Measurements from ENCODE around the gene DENND4B.

The DENND4B gene

DNA sequence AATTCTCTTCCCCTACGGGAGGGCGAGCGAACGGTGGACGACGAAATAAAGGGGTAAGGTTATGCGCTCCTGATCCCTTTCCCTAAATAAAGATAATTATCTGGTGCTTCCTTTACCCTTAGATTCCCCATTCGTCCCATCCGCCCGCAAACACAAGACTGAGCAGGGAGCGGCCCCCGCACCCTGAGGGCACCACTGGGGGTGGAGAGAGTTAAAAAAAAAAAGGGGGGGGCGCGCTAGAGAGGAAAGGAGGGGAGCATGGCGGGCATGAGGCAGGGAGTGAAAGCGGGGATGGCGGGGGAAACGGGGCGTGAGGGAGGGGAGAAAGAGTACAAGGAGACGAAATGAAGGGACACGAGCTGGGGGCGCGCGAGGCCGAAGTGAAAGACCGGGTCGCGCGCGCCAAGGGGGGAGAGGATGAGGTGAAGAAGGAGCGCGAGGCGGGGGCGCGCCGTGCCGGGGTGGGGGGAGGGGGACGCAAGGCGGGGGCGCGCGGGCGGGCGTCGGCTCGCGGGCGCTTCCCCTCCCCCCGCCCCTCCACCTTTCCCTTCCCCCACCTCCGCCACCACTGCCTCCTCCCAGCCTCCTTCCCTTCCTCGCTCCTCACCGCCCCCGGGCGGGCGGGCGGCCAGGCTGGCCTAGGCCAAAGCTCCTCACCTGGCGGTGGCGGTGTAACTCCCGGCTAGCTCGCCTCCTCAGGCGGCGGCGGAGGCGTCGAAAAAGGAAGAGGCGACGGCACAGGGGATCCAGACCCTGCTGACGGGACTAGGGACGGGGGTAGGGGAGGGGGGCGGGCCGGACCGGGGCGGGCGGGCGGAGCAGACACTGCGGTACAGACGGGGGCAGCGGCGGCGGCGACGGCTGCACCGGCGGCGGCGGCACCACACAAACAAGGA is 24.2 kb downstream of the DENND4B start:
- Histone ChIP-seq H3K4me3 (ENCODE audit: insufficient read depth, low read length, poor library complexity, severe bottlenecking) (peak overlapping the region; percentile 83), H3K4me2 (ENCODE audit: low read depth, low read length, poor library complexity, severe bottlenecking) (peak overlapping the region; percentile 74), H3K9ac (ENCODE audit: low read length) (peak overlapping the region; percentile 89), H3K9me3 (ENCODE audit: insufficient read depth, low read length) (no peaks in the 10 kb centered on the region), H2AFZ (ENCODE audit: low read depth, low read length, severe bottlenecking) (no peak overlapping the region), H3K27ac (ENCODE audit: low read depth, low read length) (peak overlapping the region; percentile 85), H3K27me3 (ENCODE audit: low read length) (no peaks in the 10 kb centered on the region), H4K20me1 (ENCODE audit: low read depth, low read length) (peaks cover 4% of the 10 kb centered on the region; the same call in 1 of the 2 replicates), H3F3A (ENCODE audit: insufficient read depth) (peaks cover 8% of the 10 kb centered on the region), H3K79me2 (ENCODE audit: insufficient read depth, low read length) (peaks cover 49% of the 10 kb centered on the region), H3K36me3 (ENCODE audit: low read length) (0 out of 2 replicates have a peak, but pooled peaks cover 10% of the 10 kb centered on the region), H3K9me2 (replicated peaks; ENCODE audit: insufficient read depth, low read length) (no peaks in the 10 kb centered on the region)
- TF ChIP-seq EZH2phosphoT487 (conservative IDR thresholded peaks at IDR 0.05; ENCODE audit: low read length) = no peak
- TF ChIP-seq, protein P1, sequence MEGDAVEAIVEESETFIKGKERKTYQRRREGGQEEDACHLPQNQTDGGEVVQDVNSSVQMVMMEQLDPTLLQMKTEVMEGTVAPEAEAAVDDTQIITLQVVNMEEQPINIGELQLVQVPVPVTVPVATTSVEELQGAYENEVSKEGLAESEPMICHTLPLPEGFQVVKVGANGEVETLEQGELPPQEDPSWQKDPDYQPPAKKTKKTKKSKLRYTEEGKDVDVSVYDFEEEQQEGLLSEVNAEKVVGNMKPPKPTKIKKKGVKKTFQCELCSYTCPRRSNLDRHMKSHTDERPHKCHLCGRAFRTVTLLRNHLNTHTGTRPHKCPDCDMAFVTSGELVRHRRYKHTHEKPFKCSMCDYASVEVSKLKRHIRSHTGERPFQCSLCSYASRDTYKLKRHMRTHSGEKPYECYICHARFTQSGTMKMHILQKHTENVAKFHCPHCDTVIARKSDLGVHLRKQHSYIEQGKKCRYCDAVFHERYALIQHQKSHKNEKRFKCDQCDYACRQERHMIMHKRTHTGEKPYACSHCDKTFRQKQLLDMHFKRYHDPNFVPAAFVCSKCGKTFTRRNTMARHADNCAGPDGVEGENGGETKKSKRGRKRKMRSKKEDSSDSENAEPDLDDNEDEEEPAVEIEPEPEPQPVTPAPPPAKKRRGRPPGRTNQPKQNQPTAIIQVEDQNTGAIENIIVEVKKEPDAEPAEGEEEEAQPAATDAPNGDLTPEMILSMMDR (IDR thresholded peaks at IDR 0.05; ENCODE audit: insufficient read depth, low read length, poor library complexity, severe bottlenecking) = no peak

DNA sequence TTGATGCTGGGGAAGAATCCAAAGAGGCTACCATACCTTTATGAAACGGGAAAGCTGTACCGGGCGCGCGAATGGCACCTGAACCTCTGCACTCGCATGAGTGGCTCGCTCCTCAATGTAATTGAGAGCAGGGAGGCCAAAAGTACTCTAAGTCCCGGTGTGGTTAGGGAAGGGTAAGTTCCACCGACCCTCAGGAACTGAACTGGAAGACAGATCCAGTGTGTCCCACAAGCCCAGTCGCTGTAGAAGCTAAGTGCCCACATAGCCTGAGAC is 24.8 kb downstream of the DENND4B start:
- Histone ChIP-seq H3K27ac (ENCODE audit: low read depth, low read length) (peak overlapping the region; percentile 85), H3K4me2 (ENCODE audit: low read depth, low read length, poor library complexity, severe bottlenecking) (peak overlapping the region; percentile 74), H2AFZ (ENCODE audit: low read depth, low read length, severe bottlenecking) (no peak overlapping the region), H3K9me3 (ENCODE audit: insufficient read depth, low read length) (no peaks in the 10 kb centered on the region), H3K79me2 (ENCODE audit: insufficient read depth, low read length) (peaks cover 55% of the 10 kb centered on the region), H3K9ac (ENCODE audit: low read length) (peak overlapping the region; percentile 89), H3K27me3 (ENCODE audit: low read length) (no peaks in the 10 kb centered on the region), H4K20me1 (ENCODE audit: low read depth, low read length) (peaks cover 4% of the 10 kb centered on the region; the same call in 1 of the 2 replicates), H3K4me3 (ENCODE audit: insufficient read depth, low read length, poor library complexity, severe bottlenecking) (peak overlapping the region; percentile 83), H3K36me3 (ENCODE audit: low read length) (0 out of 2 replicates have a peak, but pooled peaks cover 10% of the 10 kb centered on the region), H3F3A (ENCODE audit: insufficient read depth) (peaks cover 8% of the 10 kb centered on the region), H3K9me2 (replicated peaks; ENCODE audit: insufficient read depth, low read length) (no peaks in the 10 kb centered on the region)
- TF ChIP-seq, protein P1 (IDR thresholded peaks at IDR 0.05; ENCODE audit: insufficient read depth, low read length, poor library complexity, severe bottlenecking) = no peak
- no peak for TF ChIP-seq EZH2phosphoT487 (conservative IDR thresholded peaks at IDR 0.05; ENCODE audit: low read length)

DNA sequence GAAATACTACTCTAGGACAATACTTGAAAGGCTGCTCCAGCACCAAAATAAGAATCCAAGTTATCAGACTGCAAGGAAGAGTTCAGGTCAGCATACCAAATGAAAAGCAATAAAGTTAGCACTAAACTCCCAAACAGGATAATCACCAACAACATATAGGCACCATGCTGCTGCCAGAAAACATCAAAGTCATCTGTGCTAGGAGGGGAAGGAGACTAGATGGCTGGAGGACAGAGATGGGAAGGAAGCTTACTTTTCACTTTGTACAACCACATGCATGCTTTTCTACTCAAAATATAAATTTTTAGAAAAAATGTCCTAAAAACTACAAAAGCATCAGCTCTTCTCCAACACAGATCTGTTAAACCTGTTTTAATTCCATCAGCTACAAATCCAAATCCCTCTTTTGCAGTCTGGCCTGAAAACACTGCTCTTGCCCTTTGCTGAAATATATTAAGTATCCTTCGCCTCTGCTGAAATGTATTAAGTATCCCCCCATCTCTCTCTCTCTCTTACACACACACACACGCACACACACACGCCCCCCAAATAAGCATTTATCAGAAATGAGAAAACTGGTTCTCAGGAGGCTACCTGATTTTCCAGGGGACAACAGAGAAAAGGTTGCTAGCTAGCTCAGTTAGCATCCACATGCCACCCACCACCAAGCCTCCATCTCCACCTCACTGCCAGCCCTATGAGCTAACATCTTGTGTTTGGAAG is 25.3 kb downstream of the DENND4B start:
- peaks cover 4% of the 10 kb centered on the region; the same call in 1 of the 2 replicates for H4K20me1 ChIP-seq (ENCODE audit: low read depth, low read length)
- H3K9me2 ChIP-seq (replicated peaks; ENCODE audit: insufficient read depth, low read length) = no peaks in the 10 kb centered on the region
- peaks cover 8% of the 10 kb centered on the region for H3F3A ChIP-seq (ENCODE audit: insufficient read depth)
- H2AFZ ChIP-seq (ENCODE audit: low read depth, low read length, severe bottlenecking) = no peak overlapping the region
- peaks cover 10% of the 10 kb centered on the region; the same call in 1 of the 2 replicates for H3K36me3 ChIP-seq (ENCODE audit: low read length)
- H3K9ac ChIP-seq (ENCODE audit: low read length) = peak overlapping the region; percentile 89
- H3K27ac ChIP-seq (ENCODE audit: low read depth, low read length) = peak overlapping the region; percentile 85
- H3K4me2 ChIP-seq (ENCODE audit: low read depth, low read length, poor library complexity, severe bottlenecking) = peak overlapping the region; percentile 74
- TF ChIP-seq, protein P1 (IDR thresholded peaks at IDR 0.05; ENCODE audit: insufficient read depth, low read length, poor library complexity, severe bottlenecking) = no peak
- TF ChIP-seq EZH2phosphoT487 (conservative IDR thresholded peaks at IDR 0.05; ENCODE audit: low read length) = no peak
- peak overlapping the region; percentile 83 for H3K4me3 ChIP-seq (ENCODE audit: insufficient read depth, low read length, poor library complexity, severe bottlenecking)
- peaks cover 60% of the 10 kb centered on the region for H3K79me2 ChIP-seq (ENCODE audit: insufficient read depth, low read length)
- no peaks in the 10 kb centered on the region for H3K27me3 ChIP-seq (ENCODE audit: low read length)
- H3K9me3 ChIP-seq (ENCODE audit: insufficient read depth, low read length) = no peaks in the 10 kb centered on the region

Data from SU-DHL-6 (cell line).